ENCODE data around the gene ARID5A.
"Not testable (repeated sequence)": the region's sequence is repeated elsewhere in the genome, so short reads cannot be mapped to it uniquely, and the experiment has no call there.

Gene ARID5A

GRCh38 chr2:96554293-96555145, 18.0 kb downstream of the ARID5A start:
- H3K4me3 ChIP-seq (ENCODE audit: low read depth, low read length), result no peak overlapping the region
- TF ChIP-seq, protein P1, sequence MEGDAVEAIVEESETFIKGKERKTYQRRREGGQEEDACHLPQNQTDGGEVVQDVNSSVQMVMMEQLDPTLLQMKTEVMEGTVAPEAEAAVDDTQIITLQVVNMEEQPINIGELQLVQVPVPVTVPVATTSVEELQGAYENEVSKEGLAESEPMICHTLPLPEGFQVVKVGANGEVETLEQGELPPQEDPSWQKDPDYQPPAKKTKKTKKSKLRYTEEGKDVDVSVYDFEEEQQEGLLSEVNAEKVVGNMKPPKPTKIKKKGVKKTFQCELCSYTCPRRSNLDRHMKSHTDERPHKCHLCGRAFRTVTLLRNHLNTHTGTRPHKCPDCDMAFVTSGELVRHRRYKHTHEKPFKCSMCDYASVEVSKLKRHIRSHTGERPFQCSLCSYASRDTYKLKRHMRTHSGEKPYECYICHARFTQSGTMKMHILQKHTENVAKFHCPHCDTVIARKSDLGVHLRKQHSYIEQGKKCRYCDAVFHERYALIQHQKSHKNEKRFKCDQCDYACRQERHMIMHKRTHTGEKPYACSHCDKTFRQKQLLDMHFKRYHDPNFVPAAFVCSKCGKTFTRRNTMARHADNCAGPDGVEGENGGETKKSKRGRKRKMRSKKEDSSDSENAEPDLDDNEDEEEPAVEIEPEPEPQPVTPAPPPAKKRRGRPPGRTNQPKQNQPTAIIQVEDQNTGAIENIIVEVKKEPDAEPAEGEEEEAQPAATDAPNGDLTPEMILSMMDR (conservative IDR thresholded peaks at IDR 0.05; ENCODE audit: low read depth, low read length), result peak; percentile 86
- DNase-seq (ENCODE audit: low read depth), result peak; percentile 65

GRCh38 chr2:96555146-96555610, 18.6 kb downstream of the ARID5A start:
- TF ChIP-seq, protein P1 (conservative IDR thresholded peaks at IDR 0.05; ENCODE audit: low read depth, low read length), result no peak
- DNase-seq (ENCODE audit: low read depth), result no peak
- no peak overlapping the region for H3K4me3 ChIP-seq (ENCODE audit: low read depth, low read length)

DNA sequence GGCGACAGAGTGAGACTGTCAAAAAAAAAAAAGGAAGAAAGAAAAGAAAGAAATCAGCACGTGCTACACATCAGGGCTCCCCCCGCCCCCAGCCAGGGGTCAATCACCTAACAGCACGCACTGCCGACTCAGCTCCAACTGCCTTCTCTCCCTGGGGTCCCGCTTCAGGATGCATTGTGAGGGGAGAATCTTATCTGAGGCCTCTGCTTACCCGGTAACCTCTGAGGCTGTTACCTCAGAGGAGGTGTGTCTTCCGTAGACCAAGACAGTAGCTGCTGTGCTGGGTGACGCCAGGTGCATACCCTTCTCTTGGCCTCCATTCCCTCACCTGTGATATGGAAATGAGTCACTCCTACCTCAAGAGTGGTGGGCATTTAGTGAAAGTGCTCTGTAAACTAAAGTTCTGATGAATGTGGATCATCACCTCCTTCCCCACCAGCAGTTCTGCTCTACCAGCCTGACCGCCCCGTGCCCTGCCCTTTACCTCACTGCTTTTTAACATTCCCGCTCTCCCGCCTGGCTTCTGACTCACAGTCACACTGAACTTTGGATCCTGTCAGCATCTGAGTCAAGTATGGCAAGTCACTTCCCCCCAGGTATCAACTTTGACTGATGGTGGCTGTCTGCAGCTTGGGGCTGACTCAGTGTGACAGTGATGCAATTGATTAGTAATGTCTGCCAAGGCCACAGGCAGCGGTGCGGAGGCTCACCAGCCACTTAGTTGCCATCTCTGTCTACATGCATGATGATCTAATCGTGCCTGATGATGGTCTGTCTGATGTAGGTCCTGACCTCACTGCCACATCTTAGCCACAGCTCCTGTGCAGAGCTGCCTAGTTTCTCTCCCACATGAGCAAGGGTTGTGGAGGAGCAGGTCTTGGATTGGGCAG, 20.1 kb downstream of the ARID5A start:
- DNase-seq (ENCODE audit: low read depth), result peak; percentile 49
- no peak overlapping the region for H3K4me3 ChIP-seq (ENCODE audit: low read depth, low read length)
- TF ChIP-seq, protein P1 (conservative IDR thresholded peaks at IDR 0.05; ENCODE audit: low read depth, low read length), result no peak

DNA sequence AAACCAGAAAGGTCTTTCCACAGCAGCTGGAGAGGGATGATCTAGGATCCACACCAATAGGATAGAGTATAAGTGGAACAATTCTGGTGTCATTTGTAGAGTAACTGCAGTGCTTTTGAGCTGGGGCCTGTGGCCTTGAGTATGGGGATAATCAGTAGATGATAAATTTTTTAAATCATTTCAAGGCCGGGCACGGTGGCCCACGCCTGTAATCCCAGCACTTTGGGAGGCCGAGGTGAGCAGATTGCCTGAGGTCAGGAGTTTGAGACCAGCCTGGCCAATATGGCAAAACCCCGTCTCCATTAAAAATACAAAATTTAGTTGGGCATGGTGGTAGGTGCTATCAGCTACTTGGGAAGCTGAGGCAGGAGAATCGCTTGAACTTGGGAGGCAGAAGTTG, 20.9 kb downstream of the ARID5A start:
- H3K4me3 ChIP-seq (ENCODE audit: low read depth, low read length); DNase-seq (ENCODE audit: low read depth): not testable (repeated sequence)

GRCh38 chr2:96558061-96558460, 21.5 kb downstream of the ARID5A start:
- no peak overlapping the region for H3K4me3 ChIP-seq (ENCODE audit: low read depth, low read length)
- TF ChIP-seq, protein P1 (conservative IDR thresholded peaks at IDR 0.05; ENCODE audit: low read depth, low read length), result no peak
- no peak for DNase-seq (ENCODE audit: low read depth)

GRCh38 chr2:96558485-96558884, 21.9 kb downstream of the ARID5A start:
- no peak for DNase-seq (ENCODE audit: low read depth)
- TF ChIP-seq, protein P1 (conservative IDR thresholded peaks at IDR 0.05; ENCODE audit: low read depth, low read length), result no peak
- H3K4me3 ChIP-seq (ENCODE audit: low read depth, low read length), result no peak overlapping the region

DNA sequence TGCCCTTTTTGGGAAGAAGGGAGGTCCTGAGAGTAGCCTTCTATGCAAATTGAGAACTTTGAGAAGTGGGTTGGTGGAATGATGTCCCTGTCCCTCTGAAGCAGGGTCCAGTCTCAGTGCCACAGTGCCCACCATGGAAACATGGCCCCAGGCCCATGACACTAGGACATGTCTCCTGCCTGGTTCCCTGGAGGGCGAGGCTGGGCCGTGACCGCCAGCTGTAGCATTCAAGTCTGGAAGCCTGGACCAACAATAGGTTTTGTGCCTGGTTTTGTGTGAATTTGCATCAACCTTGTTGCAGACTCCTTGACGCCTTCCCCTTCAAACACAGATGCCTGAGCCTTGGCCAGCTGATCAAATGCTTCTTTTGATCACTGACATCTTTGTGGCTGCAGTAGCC, 27.5 kb downstream of the ARID5A start:
- TF ChIP-seq, protein P1 (conservative IDR thresholded peaks at IDR 0.05; ENCODE audit: low read depth, low read length), result no peak
- no peak overlapping the region for H3K4me3 ChIP-seq (ENCODE audit: low read depth, low read length)
- no peak for DNase-seq (ENCODE audit: low read depth)

Measured in choroid plexus epithelial cell (primary cell).